Osteoblast (primary cell): ENCODE data around the gene BAD. TPM values are rescaled to one million over a fixed set of nuclear protein-coding genes. Genes with fewer than 3 reads are reported as not detected.
A peak's percentile ranks its signal among the peaks of the same experiment; 100 is the strongest.

Experiments
- DNase-seq: peaks from one replicate; pipeline ENCODE4 v3.0.0; 2011; ENCODE audit warnings: low spot score, mixed read lengths; ENCODE audit not compliant: insufficient read length; ENCODE audit errors: missing footprints
- H2AFZ ChIP-seq: 2 replicates; pipeline ENCODE4 v1.6.0; 2011; ENCODE audit warnings: mild to moderate bottlenecking, low read length
- H3K27ac ChIP-seq: 2 replicates; pipeline ENCODE4 v1.5.1; 2011; ENCODE audit warnings: mild to moderate bottlenecking, low read depth, low read length, moderate library complexity
- H3K27me3 ChIP-seq: 2 replicates; pipeline ENCODE4 v1.6.0; 2012; ENCODE audit warnings: mild to moderate bottlenecking, control low read depth, inconsistent platforms, low read length, moderate library complexity; ENCODE audit not compliant: insufficient read depth
- H3K36me3 ChIP-seq: 2 replicates; pipeline ENCODE4 v1.5.1; 2011; ENCODE audit warnings: mild to moderate bottlenecking, low read length, control low read depth, moderate library complexity; ENCODE audit not compliant: insufficient read depth
- H3K4me1 ChIP-seq: 2 replicates; pipeline ENCODE4 v1.5.1; 2011; ENCODE audit warnings: mild to moderate bottlenecking, low read length, control low read depth, moderate library complexity; ENCODE audit not compliant: insufficient read depth
- H3K4me2 ChIP-seq: 2 replicates; pipeline ENCODE4 v1.6.0; 2011; ENCODE audit warnings: mild to moderate bottlenecking, low read length; ENCODE audit not compliant: insufficient read depth
- H3K4me3 ChIP-seq: fragments of 200-600 bp; sonication (generic); 3 replicates; pipeline ENCODE4 v1.5.1; 2012; ENCODE audit warnings: mild to moderate bottlenecking, low read length, inconsistent platforms; ENCODE audit not compliant: insufficient read depth
- H3K79me2 ChIP-seq: 2 replicates; pipeline ENCODE4 v1.6.0; 2012; ENCODE audit warnings: mild to moderate bottlenecking, low read length, control low read depth, inconsistent platforms; ENCODE audit not compliant: insufficient read depth
- H3K9me3 ChIP-seq: 2 replicates; pipeline ENCODE4 v1.5.1; 2011; ENCODE audit warnings: low read depth, low read length, control low read depth
- H4K20me1 ChIP-seq: 2 replicates; pipeline ENCODE4 v1.6.0; 2012; ENCODE audit warnings: mild to moderate bottlenecking, low read length, control low read depth; ENCODE audit not compliant: insufficient read depth
- CTCF ChIP-seq: IDR thresholded peaks from 2 replicates; pipeline ENCODE4 v1.5.1; 2011; ENCODE audit warnings: mild to moderate bottlenecking, low read depth, low read length, moderate library complexity; ENCODE audit errors: extremely low read depth
- total RNA-seq: library from RNA; depleted of rRNA; stranded (reverse); fragments of >200 nt; gene quantifications from 2 replicates; pipeline ENCODE4 v1.2.3, GENCODE V29; 2012

Gene BAD
- total RNA-seq, 1 donor, result 70.9 TPM

- Histone ChIP-seq H3K27ac (no peak overlapping the region), H3K27me3 (peaks cover 20% of the 10 kb centered on the region), H3K4me1 (peaks cover 21% of the 10 kb centered on the region), H3K9me3 (no peaks in the 10 kb centered on the region), H2AFZ (no peak overlapping the region), H3K4me2 (peak overlapping the region; percentile 99), H4K20me1 (peaks cover 2% of the 10 kb centered on the region), H3K36me3 (peaks cover 12% of the 10 kb centered on the region), H3K4me3 (no peak overlapping the region), H3K79me2 (peaks cover 30% of the 10 kb centered on the region)
- peak; percentile 55 for DNase-seq
- no peak for TF ChIP-seq CTCF
These were observed 2.3 kb upstream of the BAD start for GRCh38 chr11:64286801-64287159.

GRCh38 chr11:64285885-64286800 is 1.7 kb upstream of the BAD start:
- Histone ChIP-seq H3K4me1 (peaks cover 21% of the 10 kb centered on the region), H3K36me3 (peaks cover 16% of the 10 kb centered on the region), H3K9me3 (no peaks in the 10 kb centered on the region), H3K79me2 (peaks cover 33% of the 10 kb centered on the region), H2AFZ (no peak overlapping the region), H3K4me2 (peak overlapping the region; percentile 99), H4K20me1 (peaks cover 2% of the 10 kb centered on the region), H3K27ac (no peak overlapping the region), H3K27me3 (peaks cover 14% of the 10 kb centered on the region), H3K4me3 (peak overlapping the region; percentile 83)
- TF ChIP-seq CTCF, result no peak
- peak; percentile 73 for DNase-seq

GRCh38 chr11:64284962-64285884 is 758 bp upstream of the BAD start, which contains the start of gene GPR137:
TSS of gene GPR137 (plus strand) at chr11:64285848. CDS start at chr11:64286525, 677 bp downstream.
- peak; percentile 99 for DNase-seq

More at GRCh38 chr11:64284962-64285884, 758 bp upstream of the BAD start, which contains the start of gene GPR137:
- Histone ChIP-seq H2AFZ (peak within 1 kb of the TSS; percentile 96), H3K27me3 (peaks cover 5% of the 10 kb centered on the region), H3K27ac (peak within 1 kb of the TSS; percentile 91), H3K4me2 (peak within 1 kb of the TSS; percentile 99), H3K79me2 (peaks cover 35% of the 10 kb centered on the region), H3K9me3 (no peaks in the 10 kb centered on the region), H3K4me3 (peak within 1 kb of the TSS; percentile 83), H3K36me3 (peaks cover 16% of the 10 kb centered on the region), H4K20me1 (no peaks in the 10 kb centered on the region), H3K4me1 (peaks cover 21% of the 10 kb centered on the region)
- no peak for TF ChIP-seq CTCF
